AG04449 (cell line): ENCODE results near the gene PTCD3.

ENCODE experiments used
- CTCF ChIA-PET: fragments of 350-600 bp; formaldehyde crosslinking; extraction: SDS; loops from one replicate; lab custom pipeline; 2021; ENCODE audit warnings: antibody characterized with exemption; lab: Yijun Ruan, JAX
- POLR2A ChIA-PET: fragments of 400-600, 350-600 bp; formaldehyde crosslinking; extraction: SDS; loops from one replicate; lab custom pipeline; 2020; ENCODE audit warnings: antibody characterized with exemption, inconsistent platforms; lab: Yijun Ruan, JAX
- DNase-seq: peaks from one replicate; pipeline ENCODE4 v3.0.0-alpha.2; 2010; ENCODE audit warnings: low read depth, low spot score
- H3K4me3 ChIP-seq: 2 replicates; pipeline ENCODE4 v1.5.1; 2011; ENCODE audit warnings: low read depth, mild to moderate bottlenecking, control low read depth, low read length
- TF ChIP-seq, protein P1 (sequence below): IDR thresholded peaks from one replicate; pipeline ENCODE4 v1.5.1; 2011; ENCODE audit warnings: mild to moderate bottlenecking, moderate library complexity, low read length, control low read depth, inconsistent platforms; ENCODE audit not compliant: insufficient read depth; ENCODE audit errors: missing control alignments

Gene PTCD3

DNA sequence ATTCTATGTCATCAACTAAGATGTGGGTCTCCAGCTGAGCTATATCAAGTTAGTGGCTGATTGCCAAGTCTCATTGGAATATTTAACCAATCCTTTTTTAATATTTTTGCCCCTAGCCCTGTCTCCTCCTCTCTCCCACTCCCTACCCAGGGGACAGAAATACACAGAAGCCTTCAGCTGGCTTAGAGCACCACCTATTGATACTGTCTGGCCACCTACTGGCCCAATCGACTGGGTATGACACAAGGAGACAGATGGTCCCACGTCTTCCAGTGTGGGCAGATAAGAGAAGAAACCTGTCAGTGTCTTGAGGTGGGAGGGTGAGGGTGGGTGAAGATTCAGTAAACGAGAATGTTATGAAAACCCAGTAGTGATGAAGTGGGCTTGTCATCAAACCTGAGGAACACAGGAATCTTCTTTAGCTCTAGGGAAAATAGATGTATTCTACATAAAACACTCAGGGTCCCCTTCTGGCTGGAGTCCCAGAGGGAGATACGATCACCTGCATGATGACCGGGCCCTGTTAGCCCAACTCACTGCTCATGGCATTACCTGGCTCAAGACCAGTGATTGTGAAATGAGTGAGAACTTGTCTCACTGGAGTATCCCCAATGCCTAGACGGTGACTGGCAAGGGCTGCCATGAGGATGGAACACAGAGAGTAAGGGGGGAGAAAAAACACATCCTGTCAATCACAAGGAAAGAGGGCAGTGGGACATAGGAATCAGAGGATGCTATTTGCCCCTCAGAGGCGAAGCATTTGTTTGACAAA is 27.1 kb upstream of the PTCD3 start:
- no peak overlapping the region for H3K4me3 ChIP-seq
- DNase-seq, result no peak
- CTCF ChIA-PET, result interaction anchor here (0.7 to 18.1 kb wide), 53 partner anchors 8 to 442 kb away, joined by 3 to 891 read pairs (median 7); partner anchors contain the start of gene ST3GAL5
- POLR2A ChIA-PET, result interaction anchor here (0.6 kb wide), 1 partner anchor 238 kb away, joined by 3 read pairs; no protein-coding TSS in a partner anchor
- TF ChIP-seq, protein P1, sequence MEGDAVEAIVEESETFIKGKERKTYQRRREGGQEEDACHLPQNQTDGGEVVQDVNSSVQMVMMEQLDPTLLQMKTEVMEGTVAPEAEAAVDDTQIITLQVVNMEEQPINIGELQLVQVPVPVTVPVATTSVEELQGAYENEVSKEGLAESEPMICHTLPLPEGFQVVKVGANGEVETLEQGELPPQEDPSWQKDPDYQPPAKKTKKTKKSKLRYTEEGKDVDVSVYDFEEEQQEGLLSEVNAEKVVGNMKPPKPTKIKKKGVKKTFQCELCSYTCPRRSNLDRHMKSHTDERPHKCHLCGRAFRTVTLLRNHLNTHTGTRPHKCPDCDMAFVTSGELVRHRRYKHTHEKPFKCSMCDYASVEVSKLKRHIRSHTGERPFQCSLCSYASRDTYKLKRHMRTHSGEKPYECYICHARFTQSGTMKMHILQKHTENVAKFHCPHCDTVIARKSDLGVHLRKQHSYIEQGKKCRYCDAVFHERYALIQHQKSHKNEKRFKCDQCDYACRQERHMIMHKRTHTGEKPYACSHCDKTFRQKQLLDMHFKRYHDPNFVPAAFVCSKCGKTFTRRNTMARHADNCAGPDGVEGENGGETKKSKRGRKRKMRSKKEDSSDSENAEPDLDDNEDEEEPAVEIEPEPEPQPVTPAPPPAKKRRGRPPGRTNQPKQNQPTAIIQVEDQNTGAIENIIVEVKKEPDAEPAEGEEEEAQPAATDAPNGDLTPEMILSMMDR, result peak; percentile 75

DNA sequence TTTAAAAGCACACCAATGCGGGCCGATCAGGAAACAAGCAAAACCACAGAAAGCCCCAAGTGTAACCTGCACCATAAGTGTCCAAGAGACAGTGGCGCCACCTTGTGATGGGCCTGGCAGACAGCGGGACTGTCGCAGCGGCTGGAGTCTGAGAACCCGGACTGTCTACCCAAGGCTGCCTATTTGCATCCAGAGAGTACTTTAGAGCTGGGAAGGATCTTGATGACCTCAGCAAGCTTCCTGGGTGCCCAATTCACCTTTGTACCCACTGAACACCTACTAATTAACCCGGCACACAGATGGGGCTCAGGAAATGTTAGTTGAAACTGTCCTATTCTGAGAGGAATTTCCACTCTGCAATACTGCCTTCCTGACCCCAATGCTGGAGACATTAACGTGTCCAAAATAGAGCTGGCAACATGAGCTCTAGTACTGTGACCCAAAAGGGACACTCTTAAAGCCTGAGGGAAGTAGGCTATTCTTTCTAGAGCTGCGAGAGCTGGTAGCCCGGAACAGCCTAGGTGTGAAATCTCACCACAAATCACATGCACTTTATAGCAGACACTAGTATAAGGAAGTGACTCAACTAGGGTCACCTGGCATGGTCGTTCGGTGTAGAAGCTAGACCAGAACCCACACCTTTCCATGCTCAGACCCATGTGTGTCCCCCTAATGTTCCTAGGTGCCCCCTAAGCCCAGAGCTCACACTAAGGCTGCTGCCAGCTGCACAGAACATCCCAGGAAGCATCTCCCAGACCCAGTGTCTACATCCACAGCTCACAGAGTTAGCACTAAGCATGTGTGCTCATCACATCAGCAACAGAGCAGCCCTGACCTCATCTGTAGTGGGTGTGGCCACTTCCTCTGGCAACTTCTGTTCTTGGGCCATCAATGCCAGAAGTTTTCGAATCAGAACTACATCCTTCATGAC is 25.8 kb upstream of the PTCD3 start:
- H3K4me3 ChIP-seq, result no peak overlapping the region
- POLR2A ChIA-PET, result interaction anchor here (0.6 to 0.8 kb wide), 2 partner anchors 19 to 192 kb away, joined by 3 to 4 read pairs; partner anchors contain the start of gene ST3GAL5

DNA sequence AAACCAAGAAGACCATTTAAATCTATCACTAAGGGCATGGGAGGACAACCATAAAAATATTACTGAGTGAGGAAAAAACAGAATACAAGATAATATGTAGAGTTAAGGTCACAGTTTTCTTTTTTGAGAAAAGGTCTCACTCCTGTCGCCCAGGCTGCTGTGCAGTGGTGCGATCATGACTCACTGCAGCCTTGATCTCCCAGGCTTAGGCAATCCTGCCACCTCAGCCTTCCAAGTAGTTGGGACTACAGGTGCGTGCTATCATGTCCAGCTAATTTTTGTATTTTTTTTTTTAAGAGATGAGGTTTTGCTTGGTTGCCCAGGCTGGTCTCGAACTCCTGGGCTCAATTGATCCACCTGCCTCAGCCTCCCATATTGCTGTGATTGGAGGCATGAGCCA is 24.3 kb upstream of the PTCD3 start:
- no peak for DNase-seq
- no peak overlapping the region for H3K4me3 ChIP-seq
- ChIA-PET POLR2A (no interaction called here), CTCF (interaction anchor here (0.9 to 18.1 kb wide), 7 partner anchors 10 to 444 kb away, joined by 3 to 891 read pairs (median 4); no protein-coding TSS in a partner anchor)
- TF ChIP-seq, protein P1, result no peak

More for the DNA sequence above, 25.8 kb upstream of the PTCD3 start:
- TF ChIP-seq, protein P1, result peak; percentile 88
- DNase-seq, result no peak
- CTCF ChIA-PET, result interaction anchor here (0.6 to 18.1 kb wide), 53 partner anchors 9 to 448 kb away, joined by 3 to 891 read pairs (median 6); partner anchors contain the start of genes PTCD3 and ST3GAL5

DNA sequence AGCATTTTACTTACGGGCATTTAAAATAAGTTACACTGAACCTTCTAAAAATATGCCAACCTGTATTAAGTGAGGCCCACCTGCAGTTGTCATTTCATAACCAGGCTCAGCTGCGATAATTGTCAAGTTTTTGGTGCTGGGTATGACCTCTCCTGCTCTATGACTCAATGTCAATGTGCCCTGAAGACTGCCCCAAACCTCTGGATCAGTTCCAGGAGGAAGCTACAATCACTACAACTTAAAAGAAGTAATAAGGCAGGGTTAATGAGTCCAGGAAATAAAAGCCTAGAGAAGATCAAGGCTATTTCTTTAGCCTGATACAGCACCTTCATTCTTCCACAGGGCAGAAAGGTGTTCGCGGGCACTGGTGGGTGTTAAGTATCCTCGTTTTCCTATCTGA is 23.3 kb upstream of the PTCD3 start:
- DNase-seq, result no peak
- POLR2A ChIA-PET, result no interaction called here
- CTCF ChIA-PET, result interaction anchor here (0.9 to 18.1 kb wide), 3 partner anchors 193 to 445 kb away, joined by 3 to 891 read pairs (median 4); no protein-coding TSS in a partner anchor
- no peak overlapping the region for H3K4me3 ChIP-seq
- TF ChIP-seq, protein P1, result no peak

DNA sequence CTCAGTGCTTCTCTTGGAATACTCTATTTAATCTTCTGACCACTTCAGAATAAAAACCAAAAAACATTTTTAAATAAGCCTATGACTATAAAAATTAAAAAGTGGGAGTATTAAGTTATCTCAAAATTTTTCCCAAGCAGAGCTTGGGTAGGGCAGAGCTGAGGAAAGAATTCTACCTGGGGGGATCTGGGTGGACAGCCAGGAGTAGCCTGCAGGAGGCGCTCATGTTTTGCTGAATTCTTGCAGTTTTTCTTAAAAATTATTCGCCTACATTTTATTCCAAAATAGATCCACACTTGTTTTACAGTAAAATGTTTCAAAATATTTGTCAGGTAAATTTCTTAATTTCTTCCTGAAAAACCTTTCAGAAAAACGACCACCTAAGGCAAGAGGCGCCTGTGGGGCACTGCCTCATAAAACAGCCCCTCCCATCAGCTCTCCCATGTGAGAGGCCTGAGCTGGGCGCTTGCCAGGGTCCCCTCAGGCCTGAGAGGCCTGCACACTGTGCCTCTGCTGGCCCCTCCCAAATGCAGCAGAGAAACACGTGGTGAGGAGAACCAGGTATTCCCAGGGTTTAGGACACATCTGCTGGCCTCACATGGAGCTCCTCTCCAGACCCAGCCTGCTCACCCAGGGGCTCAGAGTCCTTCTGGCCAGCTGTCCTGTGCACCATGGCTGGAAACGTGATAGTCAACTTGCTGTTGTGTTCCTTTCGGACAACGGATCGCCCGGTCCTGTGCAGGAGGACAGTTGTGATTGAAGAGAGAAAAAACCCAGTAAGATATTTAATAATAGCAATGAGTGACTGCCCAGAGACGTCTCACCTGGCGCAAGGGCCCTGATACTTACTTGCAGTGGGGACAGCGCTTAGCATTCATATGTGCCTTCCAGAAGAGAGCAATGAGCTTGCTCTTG is 17.8 kb upstream of the PTCD3 start:
- ChIA-PET POLR2A (interaction anchor here (0.7 to 1.3 kb wide), 2 partner anchors 18 to 330 kb away, joined by 4 to 5 read pairs; partner anchors contain the start of genes POLR1A and PTCD3), CTCF (interaction anchor here (1.1 to 18.1 kb wide), 7 partner anchors 9 to 266 kb away, joined by 3 to 891 read pairs (median 4); partner anchors contain the start of genes POLR1A and PTCD3)
- no peak for DNase-seq
- H3K4me3 ChIP-seq, result no peak overlapping the region
- TF ChIP-seq, protein P1, result peak; percentile 3
